Esophagus squamous epithelium (tissue), 5 donors: ENCODE results near the gene RPAP3. TPM values are rescaled to one million over a fixed set of nuclear protein-coding genes. Genes with fewer than 3 reads are reported as not detected.

Source experiments
- DNase-seq: peaks from one replicate; lab custom pipeline; 2025; lab: John Stamatoyannopoulos, UW
- H3K27ac ChIP-seq, 4 donors: fragments of 200-600 bp; sonication (generic); one replicate each; pipeline ENCODE4 v1.5.1; 2016 to 2019; ENCODE audit warnings: mild to moderate bottlenecking in 1 of 4
- H3K27me3 ChIP-seq, 4 donors: fragments of 200-600 bp; sonication (generic); 1 replicate in 3 of 4; 2 replicates in 1 of 4; pipeline versions ENCODE4 v1.5.1 to v1.6.0; 2017 to 2021; ENCODE audit warnings: antibody characterized with exemption in 1 of 4
- H3K36me3 ChIP-seq, 3 donors: fragments of 200-600 bp; sonication (generic); one replicate each; pipeline ENCODE4 v1.5.1; 2016 to 2019
- H3K4me1 ChIP-seq, 3 donors: fragments of 200-600 bp; sonication (generic); one replicate each; pipeline ENCODE4 v1.5.1; 2017 to 2019
- H3K4me3 ChIP-seq, 4 donors: fragments of 200-600 bp; sonication (generic); 1 replicate in 3 of 4; 2 replicates in 1 of 4; pipeline ENCODE4 v1.5.1; 2016 to 2019; ENCODE audit warnings: mild to moderate bottlenecking in 2 of 4, moderate library complexity in 1 of 4
- H3K9me3 ChIP-seq, 3 donors: fragments of 200-600 bp; sonication (generic); one replicate each; pipeline ENCODE4 v1.5.1; 2016 to 2019
- CTCF ChIP-seq, 6 experiments: fragments of 450-650 bp in 4 of 6; fragments of 200-600 bp in 2 of 6; sonication (generic) in 2 of 6; IDR thresholded peaks; one replicate each; pipeline ENCODE4 v1.5.1; 2016 to 2019; ENCODE audit warnings: antibody characterized with exemption in 6 of 6, mild to moderate bottlenecking in 4 of 6, moderate library complexity in 4 of 6
- POLR2A ChIP-seq, 4 donors: fragments of 450-650 bp; IDR thresholded peaks; one replicate each; pipeline ENCODE4 v1.6.1; 2017; ENCODE audit warnings: antibody characterized with exemption in 4 of 4, mild to moderate bottlenecking in 4 of 4, moderate library complexity in 3 of 4
- WGBS, 2 donors: methylation state at CpG; one replicate each; pipeline ENCODE4 v1.1.5; 2018; 5-methylcytosine and 5-hydroxymethylcytosine counted together
- intact Hi-C: fragments of 100-400 bp; cut with DNase I; formaldehyde crosslinking; loops from one replicate; pipeline ENCODE4 v1.15.0; 2022
- total RNA-seq, 4 donors: library from RNA; depleted of rRNA; stranded (reverse); fragments of >200 nt; gene quantifications; one replicate each; pipeline ENCODE4 v1.1.0, GENCODE V29; 2016
- donor health status: DM: yes; HTN: yes; CAD: no.

The RPAP3 gene
- total RNA-seq, 4 donors from 2014 or later: 7.7 to 20.3 (median 17.7) TPM

- TF ChIP-seq CTCF (IDR thresholded peaks at IDR 0.05) (no peak), POLR2A (IDR thresholded peaks at IDR 0.05) (no peak)
- DNase-seq: no peak
- Histone ChIP-seq H3K27me3 (no peaks in the 10 kb centered on the region), H3K27ac (no peak overlapping the region), H3K4me3 (no peak overlapping the region), H3K4me1 (peaks cover 23 to 58% (median 30%) of the 10 kb centered on the region in 3 donors), H3K36me3 (peaks cover 0 to 24% (median 6%) of the 10 kb centered on the region in 3 donors), H3K9me3 (no peaks in the 10 kb centered on the region)
- WGBS, 2 donors: 89 to 95% methylated on average over 7 of the region's 9 CpGs
- intact Hi-C loops: loop anchor here (5.0 to 10.0 kb wide), 2 partner anchors 34 to 91 kb away; no protein-coding TSS in a partner anchor
Observed at GRCh38 chr12:47743311-47743860, 37.6 kb upstream of the RPAP3 start.

- peak overlapping the region in 1 of 4 donors; percentile 3 for H3K27ac ChIP-seq
- 56 to 59% methylated on average over 7 of the region's 7 CpGs for WGBS, 2 donors
Observed at GRCh38 chr12:47742253-47742825, 36.5 kb upstream of the RPAP3 start.

GRCh38 chr12:47741340-47741703, 35.5 kb upstream of the RPAP3 start:
- H3K27me3 ChIP-seq: no peaks in the 10 kb centered on the region
- no peak overlapping the region for H3K4me3 ChIP-seq
- H3K36me3 ChIP-seq: peaks cover 0 to 8% (median 3%) of the 10 kb centered on the region in 3 donors
- H3K4me1 ChIP-seq: peaks cover 38 to 79% (median 41%) of the 10 kb centered on the region in 3 donors
- TF ChIP-seq POLR2A (IDR thresholded peaks at IDR 0.05): no peak
- no peak for TF ChIP-seq CTCF (IDR thresholded peaks at IDR 0.05)
- WGBS, 2 donors: 0 to 19% methylated on average over 1 to 2 of the region's 4 CpGs
- peak overlapping the region in 3 of 4 donors; percentile 5 to 63 (median 54) for H3K27ac ChIP-seq
- intact Hi-C loops: loop anchor here (5.0 to 10.0 kb wide), 2 partner anchors 36 to 93 kb away; no protein-coding TSS in a partner anchor
- no peaks in the 10 kb centered on the region for H3K9me3 ChIP-seq
- DNase-seq: no peak

More at GRCh38 chr12:47742253-47742825, 36.5 kb upstream of the RPAP3 start:
- H3K27me3 ChIP-seq: no peaks in the 10 kb centered on the region
- H3K9me3 ChIP-seq: no peaks in the 10 kb centered on the region
- H3K4me3 ChIP-seq: no peak overlapping the region
- DNase-seq: no peak
- TF ChIP-seq POLR2A (IDR thresholded peaks at IDR 0.05) (no peak), CTCF (IDR thresholded peaks at IDR 0.05) (peak; percentile 95 to 99 (median 98))
- H3K4me1 ChIP-seq: peaks cover 30 to 68% (median 33%) of the 10 kb centered on the region in 3 donors
- intact Hi-C loops: loop anchor here (5.0 to 10.0 kb wide), 2 partner anchors 35 to 92 kb away; no protein-coding TSS in a partner anchor
- peaks cover 0 to 19% (median 6%) of the 10 kb centered on the region in 3 donors for H3K36me3 ChIP-seq

- WGBS, 2 donors: 63 to 75% methylated on average over 6 of the region's 21 CpGs
- no peak for DNase-seq
- no peak overlapping the region for H3K4me3 ChIP-seq
- H3K27ac ChIP-seq: peak overlapping the region in 3 of 4 donors; percentile 27 to 63 (median 54)
- TF ChIP-seq CTCF (IDR thresholded peaks at IDR 0.05): no peak
- no peak for TF ChIP-seq POLR2A (IDR thresholded peaks at IDR 0.05)
- intact Hi-C loops: loop anchor here (5.0 to 10.0 kb wide), 2 partner anchors 37 to 94 kb away; no protein-coding TSS in a partner anchor
- H3K4me1 ChIP-seq: peaks cover 43 to 84% (median 46%) of the 10 kb centered on the region in 3 donors
- H3K36me3 ChIP-seq: peaks cover 0 to 7% (median 0%) of the 10 kb centered on the region in 3 donors
- H3K9me3 ChIP-seq: no peaks in the 10 kb centered on the region
- no peaks in the 10 kb centered on the region for H3K27me3 ChIP-seq
Observed at GRCh38 chr12:47740606-47741339, 34.9 kb upstream of the RPAP3 start.
